Glutamatergic neuron (in vitro differentiated cells): ENCODE measurements around the gene DAB2IP. TPM values are rescaled to one million over a fixed set of nuclear protein-coding genes. Genes with fewer than 3 reads are reported as not detected.

ENCODE experiments used
- DNase-seq: peaks from one replicate; pipeline ENCODE4 v3.0.0; 2022
- H3K27ac Mint-ChIP-seq: one replicate; pipeline ENCODE4 v1.8.0; 2020; ENCODE audit warnings: mild to moderate bottlenecking, mixed read lengths, inconsistent platforms; ENCODE audit not compliant: unreplicated experiment
- H3K27me3 Mint-ChIP-seq: one replicate; pipeline ENCODE4 v1.8.0; 2020; ENCODE audit warnings: mild to moderate bottlenecking, moderate library complexity, mixed read lengths, inconsistent platforms; ENCODE audit not compliant: unreplicated experiment
- H3K36me3 Mint-ChIP-seq: one replicate; pipeline ENCODE4 v1.8.0; 2020; ENCODE audit warnings: mild to moderate bottlenecking, mixed read lengths, inconsistent platforms; ENCODE audit not compliant: unreplicated experiment
- H3K4me1 Mint-ChIP-seq: one replicate; pipeline ENCODE4 v1.8.0; 2020; ENCODE audit warnings: mild to moderate bottlenecking, low read depth, mixed read lengths, inconsistent platforms; ENCODE audit not compliant: unreplicated experiment
- H3K4me3 Mint-ChIP-seq: one replicate; pipeline ENCODE4 v1.8.0; 2020; ENCODE audit warnings: mild to moderate bottlenecking, mixed read lengths, inconsistent platforms; ENCODE audit not compliant: unreplicated experiment
- H3K9me3 Mint-ChIP-seq: one replicate; pipeline ENCODE4 v1.8.0; 2020; ENCODE audit warnings: mild to moderate bottlenecking, moderate library complexity, mixed read lengths, inconsistent platforms; ENCODE audit not compliant: unreplicated experiment
- CTCF ChIP-seq: fragments of 200-600 bp; sonication (generic); IDR thresholded peaks from one replicate; pipeline ENCODE4 v1.5.0; 2021; ENCODE audit not compliant: partially characterized antibody, unreplicated experiment
- total RNA-seq: library from RNA; stranded (reverse); fragmentation: NEBNext Ultra II Directional; extraction: Animal tissue kit (Norgen Biotek cat#: 25700); gene quantifications from one replicate; pipeline ENCODE4 v1.2.1, GENCODE V29; 2021; ENCODE audit not compliant: unreplicated experiment

The DAB2IP gene
- total RNA-seq, 1 donor from 2014 or later, result 32.9 TPM

GRCh38 chr9:121631978-121632418, 19.4 kb upstream of the DAB2IP start:
- no peak for DNase-seq
- H3K27ac Mint-ChIP-seq, result peak overlapping the region; percentile 12
- no peak for TF ChIP-seq CTCF
- peaks cover 3% of the 10 kb centered on the region for H3K27me3 Mint-ChIP-seq
- H3K36me3 Mint-ChIP-seq, result no peaks in the 10 kb centered on the region
- peaks cover 3% of the 10 kb centered on the region for H3K4me1 Mint-ChIP-seq
- H3K4me3 Mint-ChIP-seq, result no peak overlapping the region
- H3K9me3 Mint-ChIP-seq, result no peaks in the 10 kb centered on the region

GRCh38 chr9:121633119-121633714, 18.2 kb upstream of the DAB2IP start:
- DNase-seq, result no peak
- peaks cover 1% of the 10 kb centered on the region for H3K9me3 Mint-ChIP-seq
- H3K4me1 Mint-ChIP-seq, result peaks cover 8% of the 10 kb centered on the region
- no peak overlapping the region for H3K27ac Mint-ChIP-seq
- H3K27me3 Mint-ChIP-seq, result peaks cover 3% of the 10 kb centered on the region
- H3K36me3 Mint-ChIP-seq, result no peaks in the 10 kb centered on the region
- TF ChIP-seq CTCF, result no peak
- H3K4me3 Mint-ChIP-seq, result no peak overlapping the region

GRCh38 chr9:121633736-121634135, 17.7 kb upstream of the DAB2IP start:
- H3K4me1 Mint-ChIP-seq, result peaks cover 12% of the 10 kb centered on the region
- H3K4me3 Mint-ChIP-seq, result no peak overlapping the region

GRCh38 chr9:121634329-121635261, 16.8 kb upstream of the DAB2IP start:
- peaks cover 4% of the 10 kb centered on the region for H3K9me3 Mint-ChIP-seq
- H3K4me1 Mint-ChIP-seq, result peaks cover 12% of the 10 kb centered on the region

More at GRCh38 chr9:121633736-121634135, 17.7 kb upstream of the DAB2IP start:
- peaks cover 7% of the 10 kb centered on the region for H3K27me3 Mint-ChIP-seq
- TF ChIP-seq CTCF, result no peak
- no peak for DNase-seq
- peaks cover 2% of the 10 kb centered on the region for H3K9me3 Mint-ChIP-seq
- H3K36me3 Mint-ChIP-seq, result no peaks in the 10 kb centered on the region
- H3K27ac Mint-ChIP-seq, result no peak overlapping the region

More at GRCh38 chr9:121634329-121635261, 16.8 kb upstream of the DAB2IP start:
- Mint-ChIP-seq H3K36me3 (no peaks in the 10 kb centered on the region), H3K27ac (no peak overlapping the region), H3K4me3 (no peak overlapping the region), H3K27me3 (peaks cover 9% of the 10 kb centered on the region)
- DNase-seq, result peak; percentile 77
- TF ChIP-seq CTCF, result peak; percentile 43
